Stomach (tissue), 9 donors: ENCODE measurements around the gene KDM4B. TPM values are rescaled to one million over a fixed set of nuclear protein-coding genes. Genes with fewer than 3 reads are reported as not detected.
A peak's percentile ranks its signal among the peaks of the same experiment; 100 is the strongest.

Experiments
- DNase-seq, 2 donors: peaks; one replicate each; pipeline versions ENCODE4 v3.0.0 to v3.0.0-alpha.2; 2013 to 2019
- H3K27ac ChIP-seq, 5 donors: fragments of 200-600 bp in 4 of 5; sonication (generic) in 4 of 5; one replicate each; pipeline ENCODE4 v1.5.1; 2013 to 2019; ENCODE audit warnings: mild to moderate bottlenecking in 1 of 5, moderate library complexity in 1 of 5
- H3K27me3 ChIP-seq, 3 donors: fragments of 200-600 bp; sonication (generic); one replicate each; pipeline ENCODE4 v1.5.1; 2017 to 2019; ENCODE audit warnings: mixed run types in 1 of 3
- H3K36me3 ChIP-seq, 4 donors: fragments of 200-600 bp; sonication (generic); 1 replicate in 3 of 4; 2 replicates in 1 of 4; pipeline ENCODE4 v1.5.1; 2016 to 2019
- H3K4me1 ChIP-seq, 4 donors: fragments of 200-600 bp; sonication (generic); one replicate each; pipeline ENCODE4 v1.5.1; 2016 to 2019
- H3K4me3 ChIP-seq, 4 donors: fragments of 200-600 bp; sonication (generic) in 3 of 4; one replicate each; pipeline ENCODE4 v1.5.1; 2016 to 2019; ENCODE audit warnings: mild to moderate bottlenecking in 1 of 4
- H3K9me3 ChIP-seq, 4 donors: fragments of 200-600 bp; sonication (generic); one replicate each; pipeline ENCODE4 v1.5.1; 2016 to 2019
- CTCF ChIP-seq, 7 experiments: fragments of 450-650 bp in 4 of 7; fragments of 200-600 bp in 3 of 7; sonication (generic) in 3 of 7; IDR thresholded peaks; one replicate each; pipeline ENCODE4 v1.5.1; 2016 to 2019; ENCODE audit warnings: antibody characterized with exemption in 7 of 7, control low read depth in 2 of 7, mild to moderate bottlenecking in 1 of 7
- EP300 ChIP-seq: sonication (generic); formaldehyde crosslinking; IDR thresholded peaks from one replicate; pipeline ENCODE4 v1.6.1; 2017; ENCODE audit warnings: antibody characterized with exemption
- POLR2A ChIP-seq, 4 donors: fragments of 450-650 bp; IDR thresholded peaks; one replicate each; pipeline ENCODE4 v1.6.1; 2016; ENCODE audit warnings: antibody characterized with exemption in 4 of 4, control low read depth in 2 of 4, mild to moderate bottlenecking in 1 of 4, moderate library complexity in 1 of 4
- POLR2AphosphoS5 ChIP-seq, 3 donors: sonication (generic); formaldehyde crosslinking; IDR thresholded peaks; one replicate each; pipeline ENCODE4 v1.6.1; 2016; ENCODE audit warnings: antibody characterized with exemption in 3 of 3
- WGBS, 5 donors: extraction: QIAGEN DNeasy Blood & Tissue Kit in 3 of 5; methylation state at CpG; one replicate each; pipeline versions ENCODE4 v1.1.5 to v1.1.7; 2013 to 2018; 5-methylcytosine and 5-hydroxymethylcytosine counted together
- intact Hi-C: fragments of 100-400 bp; cut with DNase I; formaldehyde crosslinking; loops from one replicate; pipeline ENCODE4 v1.15.1; 2023; ENCODE audit warnings: low total_unique reads
- polyA plus RNA-seq, 3 donors: library from polyadenylated mRNA; stranded (reverse); fragments of 200-250 nt; gene quantifications; one replicate each; pipeline ENCODE4 v1.2.3, GENCODE V29; 2013
- total RNA-seq, 5 donors: library from RNA; depleted of rRNA; stranded (reverse); fragments of >200 nt; gene quantifications; one replicate each; pipeline versions ENCODE4 v1.1.0 to v1.2.3, GENCODE V29; 2014 to 2016
- donor health status: healthy with polysubstance abuse.
- donor health status: Bipolar disorder and iron deficiency.
- donor health status: healthy.

Gene KDM4B
- total and polyA plus RNA-seq, 8 donors: 5.2 to 202 (median 29.4) TPM

GRCh38 chr19:5091018-5091683 lies 122.2 kb downstream of the KDM4B start:
- intact Hi-C loops: no loop called here
- no peak for TF ChIP-seq POLR2A (IDR thresholded peaks at IDR 0.05)
- no peak for TF ChIP-seq CTCF (IDR thresholded peaks at IDR 0.05)
- TF ChIP-seq EP300: no peak
- TF ChIP-seq POLR2AphosphoS5 (IDR thresholded peaks at IDR 0.05): peak in 1 of 3 donors; percentile 21
- peak overlapping the region in 4 of 5 donors; percentile 44 to 80 (median 68) for H3K27ac ChIP-seq
- no peaks in the 10 kb centered on the region for H3K9me3 ChIP-seq
- peaks cover 23 to 48% (median 44%) of the 10 kb centered on the region in 4 donors for H3K36me3 ChIP-seq
- WGBS, 5 donors: 26 to 74% (median 39%) methylated on average over 15 to 22 of the region's 22 CpGs
- no peaks in the 10 kb centered on the region for H3K27me3 ChIP-seq
- no peak overlapping the region for H3K4me3 ChIP-seq
- peaks cover 8 to 40% (median 28%) of the 10 kb centered on the region in 4 donors for H3K4me1 ChIP-seq
- DNase-seq: peak; percentile 42 to 80

GRCh38 chr19:5091684-5092480 lies 123.0 kb downstream of the KDM4B start:
- Histone ChIP-seq H3K36me3 (peaks cover 18 to 47% (median 42%) of the 10 kb centered on the region in 4 donors), H3K27ac (peak overlapping the region in 4 of 5 donors; percentile 44 to 80 (median 68)), H3K27me3 (no peaks in the 10 kb centered on the region), H3K4me3 (no peak overlapping the region), H3K9me3 (no peaks in the 10 kb centered on the region), H3K4me1 (peaks cover 8 to 40% (median 28%) of the 10 kb centered on the region in 4 donors)
- DNase-seq: peak in 1 of 2 donors; percentile 63
- intact Hi-C loops: no loop called here
- TF ChIP-seq EP300 (no peak), POLR2AphosphoS5 (IDR thresholded peaks at IDR 0.05) (no peak)
- 78 to 86% (median 80%) methylated on average over 20 to 28 of the region's 28 CpGs for WGBS, 5 donors

- intact Hi-C loops: no loop called here
- Histone ChIP-seq H3K4me1 (peaks cover 8 to 40% (median 28%) of the 10 kb centered on the region in 4 donors), H3K27me3 (no peaks in the 10 kb centered on the region), H3K4me3 (no peak overlapping the region), H3K27ac (peak overlapping the region in 3 of 5 donors; percentile 29 to 80 (median 77)), H3K9me3 (peaks cover 0 to 4% (median 0%) of the 10 kb centered on the region in 4 donors), H3K36me3 (peaks cover 13 to 47% (median 42%) of the 10 kb centered on the region in 4 donors)
- TF ChIP-seq POLR2AphosphoS5 (IDR thresholded peaks at IDR 0.05): no peak
- WGBS, 5 donors: 88 to 93% (median 91%) methylated on average over 12 to 14 of the region's 14 CpGs
- DNase-seq: no peak
Measured at GRCh38 chr19:5092481-5092843, 123.5 kb downstream of the KDM4B start.

- WGBS, 5 donors: 54 to 81% (median 73%) methylated on average over 15 to 31 of the region's 31 CpGs
Measured at GRCh38 chr19:5093297-5093928, 124.5 kb downstream of the KDM4B start.

GRCh38 chr19:5093948-5094718 lies 125.2 kb downstream of the KDM4B start:
- DNase-seq: no peak
- peaks cover 0 to 20% (median 12%) of the 10 kb centered on the region in 4 donors for H3K9me3 ChIP-seq
- H3K4me3 ChIP-seq: no peak overlapping the region
- H3K4me1 ChIP-seq: peaks cover 8 to 40% (median 28%) of the 10 kb centered on the region in 4 donors
- peak overlapping the region in 2 of 5 donors; percentile 15 to 80 for H3K27ac ChIP-seq
- WGBS, 5 donors: 93 to 97% (median 96%) methylated on average over 18 to 26 of the region's 26 CpGs
- peaks cover 4 to 47% (median 41%) of the 10 kb centered on the region in 4 donors for H3K36me3 ChIP-seq
- intact Hi-C loops: no loop called here
- no peaks in the 10 kb centered on the region for H3K27me3 ChIP-seq
- TF ChIP-seq EP300: no peak
- TF ChIP-seq POLR2A (IDR thresholded peaks at IDR 0.05): no peak
- TF ChIP-seq CTCF (IDR thresholded peaks at IDR 0.05): no peak
- TF ChIP-seq POLR2AphosphoS5 (IDR thresholded peaks at IDR 0.05): no peak

More at GRCh38 chr19:5093297-5093928, 124.5 kb downstream of the KDM4B start:
- Histone ChIP-seq H3K36me3 (peaks cover 4 to 47% (median 41%) of the 10 kb centered on the region in 4 donors), H3K27me3 (no peaks in the 10 kb centered on the region), H3K27ac (peak overlapping the region in 4 of 5 donors; percentile 26 to 80 (median 53)), H3K9me3 (peaks cover 0 to 12% (median 5%) of the 10 kb centered on the region in 4 donors), H3K4me1 (peaks cover 8 to 40% (median 28%) of the 10 kb centered on the region in 4 donors), H3K4me3 (no peak overlapping the region)
- peak; percentile 36 to 78 for DNase-seq
- TF ChIP-seq POLR2A (IDR thresholded peaks at IDR 0.05) (no peak), POLR2AphosphoS5 (IDR thresholded peaks at IDR 0.05) (no peak)
- intact Hi-C loops: no loop called here
